BLaER1 treated with 17β-estradiol and CSF1 and Interleukin-3, amounts not matched to agents 10 nM and 100 nM (cell line): Measurements from ENCODE around the gene PHF14.

ENCODE experiments used
- H3K27ac ChIP-seq, 11 experiments: shearing (Covaris generic); formaldehyde crosslinking; 2 replicates each; pipeline ENCODE4 v1.8.1; 2022
- H3K27me3 ChIP-seq, 11 experiments: shearing (Covaris generic); formaldehyde crosslinking; 2 replicates each; pipeline ENCODE4 v1.8.1; 2022
- H3K36me3 ChIP-seq, 11 experiments: shearing (Covaris generic); formaldehyde crosslinking; 2 replicates each; pipeline ENCODE4 v1.8.1; 2022
- H3K4me1 ChIP-seq, 10 experiments: shearing (Covaris generic); formaldehyde crosslinking; 2 replicates each; pipeline ENCODE4 v1.8.1; 2022
- H3K4me2 ChIP-seq, 11 experiments: shearing (Covaris generic); formaldehyde crosslinking; 2 replicates each; pipeline ENCODE4 v1.8.1; 2022
- H3K4me3 ChIP-seq, 10 experiments: shearing (Covaris generic); formaldehyde crosslinking; 2 replicates each; pipeline ENCODE4 v1.8.1; 2022
- H3K9ac ChIP-seq, 11 experiments: shearing (Covaris generic); formaldehyde crosslinking; 2 replicates each; pipeline ENCODE4 v1.8.1; 2022
- H3K9me3 ChIP-seq, 11 experiments: shearing (Covaris generic); formaldehyde crosslinking; replicated peaks in 1 of 11; 2 replicates each; pipeline ENCODE4 v1.8.1; 2022
- H4K20me1 ChIP-seq, 11 experiments: shearing (Covaris generic); formaldehyde crosslinking; 2 replicates each; pipeline ENCODE4 v1.8.1; 2022
- Cebpa-rat ChIP-seq, 11 experiments: shearing (Covaris generic); IDR thresholded peaks; 2 replicates each; pipeline ENCODE4 v1.8.1; 2022

PHF14 gene

DNA sequence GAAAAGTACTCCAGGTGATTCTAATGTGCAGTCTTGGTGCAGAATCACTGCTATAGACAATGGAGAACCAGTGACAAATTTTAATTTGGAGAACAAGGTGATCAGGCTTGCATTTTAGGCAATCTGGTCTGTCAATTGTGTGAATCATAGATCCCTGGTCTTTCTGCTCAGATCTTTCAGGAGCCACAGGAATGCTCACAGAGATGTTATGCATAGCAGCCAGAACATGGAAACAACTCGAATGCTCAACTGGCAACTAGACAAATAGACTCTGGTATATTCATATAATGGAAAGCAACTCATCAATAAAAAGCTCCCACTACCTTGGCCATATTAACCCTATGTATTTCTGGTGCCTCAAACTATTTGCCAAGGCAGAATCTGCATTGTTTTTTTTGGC is 209.1 kb downstream of the PHF14 start:
- H3K4me3 ChIP-seq = no peak overlapping the region
- H3K4me2 ChIP-seq = no peak overlapping the region
- H4K20me1 ChIP-seq = no peaks in the 10 kb centered on the region
- no peaks in the 10 kb centered on the region for H3K36me3 ChIP-seq
- H3K9ac ChIP-seq = no peak overlapping the region
- H3K4me1 ChIP-seq = no peaks in the 10 kb centered on the region
- H3K9me3 ChIP-seq = peaks cover 0 to 10% (median 9%) of the 10 kb centered on the region in 11 experiments; a peak in 10 of 22 replicates
- no peak overlapping the region for H3K27ac ChIP-seq
- no peaks in the 10 kb centered on the region for H3K27me3 ChIP-seq
- TF ChIP-seq Cebpa-rat (IDR thresholded peaks at IDR 0.05) = no peak

DNA sequence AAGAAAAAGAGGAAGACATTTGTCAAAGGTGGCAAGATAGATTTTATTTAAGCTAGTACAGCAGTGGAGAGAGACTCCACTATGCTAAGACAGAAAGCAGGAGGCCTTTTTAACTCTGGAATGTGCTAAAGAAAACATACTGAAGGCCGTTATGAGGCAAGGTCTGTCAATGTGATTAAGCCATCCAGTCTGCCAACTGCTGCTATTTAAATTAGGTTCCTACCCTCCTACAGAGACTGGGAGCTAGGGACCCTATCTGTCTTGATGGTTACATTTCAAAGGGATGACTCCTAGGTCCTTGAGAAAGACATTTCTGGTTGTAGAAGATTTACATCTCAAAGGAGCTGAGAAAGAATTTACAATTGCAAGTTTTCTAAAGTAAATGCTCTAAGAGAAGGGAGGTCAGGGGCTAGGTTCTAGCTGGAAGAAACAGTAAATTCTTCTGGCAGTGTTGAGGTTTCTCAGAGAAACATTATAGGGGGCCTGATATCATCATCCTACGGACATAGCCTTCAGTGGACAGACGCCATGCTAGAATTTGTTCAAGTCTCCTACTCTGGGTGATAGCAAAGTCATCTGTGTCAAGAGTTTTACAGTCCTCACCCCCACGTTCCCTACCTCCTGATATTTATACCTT is 211.6 kb downstream of the PHF14 start:
- H4K20me1 ChIP-seq = no peaks in the 10 kb centered on the region

DNA sequence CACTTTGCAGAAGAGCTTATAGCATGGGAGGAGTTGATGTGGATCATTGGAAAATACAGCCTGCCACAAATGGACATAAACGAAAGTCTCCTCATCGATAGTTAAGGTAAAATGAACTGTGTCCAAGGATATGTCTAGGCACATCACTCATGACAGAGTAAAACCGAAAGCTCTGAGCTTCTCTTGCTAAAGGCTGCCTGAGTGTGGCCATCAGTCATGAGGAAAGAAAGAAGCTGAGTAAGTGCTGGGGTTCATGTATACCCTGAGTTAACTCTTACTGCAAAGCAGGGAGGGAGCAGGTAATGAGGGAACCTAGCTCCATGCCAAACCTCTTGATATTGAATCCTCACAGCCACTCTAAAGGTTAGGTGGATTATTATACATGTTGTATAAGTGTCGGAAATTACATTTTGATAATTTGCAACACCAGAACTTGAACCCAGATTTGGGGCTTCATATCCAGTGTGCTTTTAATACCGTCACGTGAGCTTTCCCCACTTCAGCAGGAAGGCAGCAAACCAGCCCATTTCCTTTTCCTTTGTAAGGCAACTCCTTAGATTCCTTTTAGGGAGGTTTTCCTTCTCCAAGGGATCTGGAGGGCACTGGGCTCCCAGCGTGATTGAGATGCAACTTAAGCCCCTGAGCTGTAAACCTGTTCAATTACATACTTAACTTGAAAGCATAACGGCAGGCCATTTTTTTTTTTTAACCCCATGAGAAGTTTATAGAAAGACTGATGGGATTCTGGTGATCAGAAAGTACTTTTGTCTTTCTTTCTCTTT is 215.0 kb downstream of the PHF14 start:
- no peaks in the 10 kb centered on the region for H3K27me3 ChIP-seq
- H3K4me3 ChIP-seq = no peak overlapping the region
- H3K36me3 ChIP-seq = no peaks in the 10 kb centered on the region
- no peaks in the 10 kb centered on the region for H3K4me1 ChIP-seq
- H3K9ac ChIP-seq = no peak overlapping the region
- H3K9me3 ChIP-seq = peaks cover 0 to 16% (median 9%) of the 10 kb centered on the region in 11 experiments; a peak in 11 of 22 replicates
- TF ChIP-seq Cebpa-rat (IDR thresholded peaks at IDR 0.05) = no peak
- H3K4me2 ChIP-seq = no peak overlapping the region
- no peaks in the 10 kb centered on the region for H4K20me1 ChIP-seq
- no peak overlapping the region for H3K27ac ChIP-seq

More for the DNA sequence above, 211.6 kb downstream of the PHF14 start:
- no peak overlapping the region for H3K9ac ChIP-seq
- no peaks in the 10 kb centered on the region for H3K36me3 ChIP-seq
- no peak overlapping the region for H3K27ac ChIP-seq
- no peaks in the 10 kb centered on the region for H3K27me3 ChIP-seq
- H3K9me3 ChIP-seq = peaks cover 0 to 16% (median 9%) of the 10 kb centered on the region in 11 experiments; a peak in 11 of 22 replicates
- no peaks in the 10 kb centered on the region for H3K4me1 ChIP-seq
- no peak overlapping the region for H3K4me3 ChIP-seq
- no peak overlapping the region for H3K4me2 ChIP-seq
- TF ChIP-seq Cebpa-rat (IDR thresholded peaks at IDR 0.05) = no peak

DNA sequence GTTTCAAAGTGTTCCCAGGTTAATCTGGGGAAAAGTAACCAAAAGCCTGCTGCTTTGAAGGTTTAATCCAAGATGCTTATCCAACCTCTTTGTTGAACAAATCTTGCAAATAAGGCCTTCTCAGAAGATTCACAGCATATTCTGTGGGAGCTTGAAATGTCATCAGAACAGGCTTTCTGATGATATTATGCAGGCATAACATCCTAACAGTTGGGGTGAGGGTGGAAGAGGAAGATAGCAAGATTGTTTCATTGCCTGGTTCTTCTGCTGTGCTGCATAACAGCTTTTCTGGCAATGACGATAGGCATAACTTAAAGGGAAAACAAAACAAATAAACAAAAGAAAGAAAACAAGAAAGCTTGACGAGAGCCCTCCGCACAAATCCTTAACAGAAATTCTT is 217.4 kb downstream of the PHF14 start:
- Histone ChIP-seq H3K9me3 (peaks cover 0 to 7% (median 0%) of the 10 kb centered on the region in 11 experiments; a peak in 4 of 22 replicates), H3K27me3 (no peaks in the 10 kb centered on the region), H3K9ac (no peak overlapping the region), H3K36me3 (no peaks in the 10 kb centered on the region), H3K27ac (no peak overlapping the region), H3K4me2 (no peak overlapping the region), H3K4me1 (no peaks in the 10 kb centered on the region), H3K4me3 (no peak overlapping the region), H4K20me1 (no peaks in the 10 kb centered on the region)
- no peak for TF ChIP-seq Cebpa-rat (IDR thresholded peaks at IDR 0.05)

DNA sequence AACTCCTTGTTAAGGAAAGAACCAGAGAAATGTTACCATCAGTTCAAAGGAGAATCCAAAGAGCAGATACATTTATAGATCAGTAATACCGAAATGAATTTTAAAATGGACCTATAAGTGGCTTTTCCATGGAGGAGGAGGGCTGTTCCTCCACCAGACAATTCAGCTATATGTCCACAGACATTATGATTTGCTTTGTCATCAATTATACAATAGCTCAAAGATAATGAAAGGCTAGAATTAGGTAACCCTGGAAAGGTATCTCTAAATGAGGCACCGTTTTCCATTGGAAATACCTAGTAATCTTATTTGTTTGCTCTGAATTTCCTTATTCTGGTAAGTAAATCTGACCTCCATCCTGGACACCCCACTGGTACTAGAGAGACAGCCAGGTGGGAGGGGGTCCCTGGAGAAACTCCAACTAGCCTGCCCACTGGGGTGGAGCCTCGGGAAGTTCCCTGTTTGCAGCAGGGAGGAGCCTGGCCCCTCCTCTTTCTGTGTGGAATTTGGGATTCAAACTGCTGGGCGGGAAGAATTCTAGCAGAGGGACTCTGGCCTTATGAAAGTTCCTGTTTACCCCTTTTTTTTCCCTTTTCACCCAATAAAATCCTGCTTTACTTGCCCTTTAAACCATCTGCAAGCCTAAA is 218.0 kb downstream of the PHF14 start:
- H3K9me3 ChIP-seq = peaks cover 0 to 7% (median 0%) of the 10 kb centered on the region in 11 experiments; a peak in 4 of 22 replicates
- no peaks in the 10 kb centered on the region for H3K36me3 ChIP-seq
- no peak overlapping the region for H3K27ac ChIP-seq
- H3K9ac ChIP-seq = no peak overlapping the region
- no peak overlapping the region for H3K4me2 ChIP-seq
- no peaks in the 10 kb centered on the region for H3K27me3 ChIP-seq
- TF ChIP-seq Cebpa-rat (IDR thresholded peaks at IDR 0.05) = no peak
- no peaks in the 10 kb centered on the region for H4K20me1 ChIP-seq
- H3K4me3 ChIP-seq = no peak overlapping the region
- no peaks in the 10 kb centered on the region for H3K4me1 ChIP-seq

DNA sequence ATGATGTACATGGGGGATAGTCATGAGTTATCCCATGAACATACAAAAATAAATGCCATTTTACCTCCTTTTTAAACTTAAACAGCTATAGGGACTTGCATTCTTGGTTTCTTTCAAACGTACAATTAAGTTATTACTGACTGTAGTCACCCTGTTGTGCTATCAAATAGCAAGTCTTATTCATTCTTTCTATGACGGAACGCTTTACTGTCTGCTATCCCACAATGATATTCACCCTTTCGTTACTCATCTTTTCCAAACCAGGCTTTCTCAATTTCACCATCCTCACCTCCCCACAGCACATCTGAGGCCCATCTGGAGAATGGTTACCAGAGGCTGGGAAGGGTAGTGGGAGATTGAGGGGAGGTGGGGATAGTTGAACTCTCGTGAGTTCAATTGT is 218.8 kb downstream of the PHF14 start:
- H3K4me2 ChIP-seq = no peak overlapping the region
- H4K20me1 ChIP-seq = no peaks in the 10 kb centered on the region
- H3K4me1 ChIP-seq = no peaks in the 10 kb centered on the region
- no peak for TF ChIP-seq Cebpa-rat (IDR thresholded peaks at IDR 0.05)
- H3K36me3 ChIP-seq = no peaks in the 10 kb centered on the region
- no peaks in the 10 kb centered on the region for H3K27me3 ChIP-seq
- H3K9ac ChIP-seq = no peak overlapping the region
- H3K4me3 ChIP-seq = no peak overlapping the region
- H3K9me3 ChIP-seq = peaks cover 0 to 7% (median 0%) of the 10 kb centered on the region in 11 experiments; a peak in 4 of 22 replicates
- no peak overlapping the region for H3K27ac ChIP-seq

DNA sequence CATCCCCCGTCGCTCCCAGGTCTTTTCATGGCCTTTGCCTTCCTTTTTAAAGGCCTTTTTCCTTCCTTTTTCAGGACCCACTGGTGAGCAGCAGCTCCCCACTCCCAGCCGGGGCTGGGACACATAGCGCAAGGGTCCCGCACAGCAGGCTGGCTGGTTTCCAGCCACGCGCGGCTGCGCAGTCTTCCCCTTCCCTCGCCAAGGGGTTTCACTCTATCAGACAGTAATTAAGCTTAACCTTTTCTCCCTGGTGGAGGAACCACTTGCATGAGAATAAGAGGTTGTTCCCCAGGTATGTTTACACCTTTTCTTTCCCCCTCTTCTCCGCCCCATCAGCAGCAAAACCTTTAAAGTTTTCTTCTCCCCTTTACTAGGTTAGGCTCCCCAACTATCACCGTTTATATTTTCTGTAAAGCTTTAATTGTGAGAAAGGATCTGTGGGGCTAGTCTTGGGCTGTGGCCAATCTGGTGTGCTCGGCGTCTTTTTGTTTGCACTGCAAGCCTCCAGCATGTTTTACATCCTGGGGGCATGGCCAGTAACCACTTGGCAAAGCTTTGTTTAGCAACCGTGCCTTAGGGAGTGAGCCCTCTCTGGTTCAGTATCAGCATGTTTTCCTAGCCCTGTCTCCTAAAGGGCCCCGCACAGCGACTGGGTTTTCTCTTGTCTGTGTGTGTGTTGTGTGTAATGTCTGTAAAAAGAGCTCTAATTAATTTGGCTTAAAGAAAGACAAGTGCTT is 219.6 kb downstream of the PHF14 start:
- no peak overlapping the region for H3K27ac ChIP-seq

DNA sequence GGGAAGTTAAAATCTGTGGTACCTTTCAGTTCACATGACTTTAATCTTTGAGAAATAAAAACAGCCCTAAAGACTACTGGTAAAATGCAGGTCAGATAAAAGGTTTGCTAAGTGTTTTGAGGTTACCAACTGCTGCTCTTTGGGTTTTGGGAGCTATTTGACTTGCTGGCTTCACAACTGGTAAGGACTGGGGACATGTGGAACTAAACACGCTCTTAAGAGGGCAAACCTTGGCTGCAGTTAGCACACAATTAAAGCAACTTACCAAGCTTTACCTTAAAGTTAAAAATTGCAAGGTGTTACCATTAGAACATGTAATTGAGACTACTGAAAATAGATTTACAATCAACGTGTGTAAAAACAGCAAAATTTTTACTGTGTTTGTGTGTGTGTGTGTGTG is 220.2 kb downstream of the PHF14 start:
- H3K36me3 ChIP-seq = no peaks in the 10 kb centered on the region
- no peaks in the 10 kb centered on the region for H3K4me1 ChIP-seq
- H3K9me3 ChIP-seq = peaks cover 0 to 7% (median 0%) of the 10 kb centered on the region in 11 experiments; a peak in 4 of 22 replicates
- no peaks in the 10 kb centered on the region for H4K20me1 ChIP-seq
- no peak overlapping the region for H3K27ac ChIP-seq
- H3K4me3 ChIP-seq = no peak overlapping the region
- TF ChIP-seq Cebpa-rat (IDR thresholded peaks at IDR 0.05) = no peak
- no peaks in the 10 kb centered on the region for H3K27me3 ChIP-seq
- H3K9ac ChIP-seq = no peak overlapping the region
- no peak overlapping the region for H3K4me2 ChIP-seq

More for the DNA sequence above, 219.6 kb downstream of the PHF14 start:
- Histone ChIP-seq H3K4me1 (no peaks in the 10 kb centered on the region), H4K20me1 (no peaks in the 10 kb centered on the region), H3K4me2 (no peak overlapping the region), H3K4me3 (no peak overlapping the region), H3K27me3 (no peaks in the 10 kb centered on the region), H3K36me3 (no peaks in the 10 kb centered on the region), H3K9me3 (peaks cover 0 to 7% (median 0%) of the 10 kb centered on the region in 11 experiments; a peak in 4 of 22 replicates), H3K9ac (no peak overlapping the region)
- no peak for TF ChIP-seq Cebpa-rat (IDR thresholded peaks at IDR 0.05)

DNA sequence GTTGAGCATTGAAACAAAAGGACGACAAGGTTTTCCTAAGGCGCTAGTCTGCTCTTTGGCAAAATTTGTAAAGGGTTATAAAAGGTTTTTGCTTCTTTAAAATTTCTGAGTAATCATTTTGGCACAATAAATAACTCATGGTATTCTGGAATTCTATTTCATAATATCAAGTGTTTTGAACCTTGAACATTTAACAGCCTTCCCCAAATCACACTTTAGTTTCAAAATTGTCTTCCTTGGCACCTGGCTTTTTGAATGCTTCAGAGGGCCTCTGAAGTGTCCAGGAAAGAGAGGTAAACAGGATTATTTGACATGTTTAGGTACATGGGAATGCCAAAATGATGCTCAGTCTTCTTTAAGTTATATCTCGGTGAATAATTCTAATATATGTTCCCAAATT is 220.8 kb downstream of the PHF14 start:
- TF ChIP-seq Cebpa-rat (IDR thresholded peaks at IDR 0.05) = no peak
- no peaks in the 10 kb centered on the region for H3K4me1 ChIP-seq
- H3K27ac ChIP-seq = no peak overlapping the region
- H3K36me3 ChIP-seq = no peaks in the 10 kb centered on the region
- H4K20me1 ChIP-seq = no peaks in the 10 kb centered on the region
- no peak overlapping the region for H3K4me3 ChIP-seq
- H3K4me2 ChIP-seq = no peak overlapping the region
- H3K27me3 ChIP-seq = no peaks in the 10 kb centered on the region
- H3K9me3 ChIP-seq = peaks cover 0 to 5% (median 0%) of the 10 kb centered on the region in 11 experiments; a peak in 4 of 22 replicates
- no peak overlapping the region for H3K9ac ChIP-seq
